ENCODE results near the gene SOX10.

SOX10 gene

DNA sequence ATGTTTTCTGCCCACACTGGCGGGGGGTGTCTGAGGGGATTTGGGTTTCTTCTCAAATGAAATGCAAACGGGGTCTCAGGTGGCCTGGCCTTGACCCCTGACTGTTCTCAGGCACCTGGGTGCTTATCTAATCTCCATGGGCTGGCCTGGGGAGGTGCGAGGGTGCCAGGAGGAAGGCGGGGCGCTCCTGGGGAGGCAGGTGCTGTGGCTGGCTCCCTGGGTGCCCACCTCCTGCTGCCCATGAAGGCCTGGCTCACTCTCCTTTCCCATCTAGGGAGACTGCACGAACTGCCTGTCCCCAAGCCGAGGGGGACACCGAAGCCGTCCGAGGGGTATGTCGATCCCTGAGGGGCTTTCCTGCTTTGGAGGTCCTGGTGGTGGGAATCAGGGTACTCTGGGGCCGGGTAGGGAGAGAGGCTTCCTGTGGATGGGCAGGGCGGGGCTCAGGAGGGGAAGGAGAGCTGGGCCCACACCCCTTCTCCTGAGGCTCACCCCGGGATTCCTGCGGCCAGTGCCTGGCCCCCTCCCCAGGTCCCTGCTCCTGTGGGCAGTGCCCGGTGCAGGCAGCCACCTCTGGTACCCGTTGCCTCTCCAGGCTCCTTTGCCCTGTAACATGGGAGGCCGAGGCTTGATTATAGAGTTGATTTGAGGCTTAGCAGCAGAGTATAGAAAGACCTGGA is 59.8 kb downstream of the SOX10 start:
- no peak overlapping the region for H3K4me3 ChIP-seq (replicated peaks; ENCODE audit: low read depth, low read length)
- TF ChIP-seq, protein P1, sequence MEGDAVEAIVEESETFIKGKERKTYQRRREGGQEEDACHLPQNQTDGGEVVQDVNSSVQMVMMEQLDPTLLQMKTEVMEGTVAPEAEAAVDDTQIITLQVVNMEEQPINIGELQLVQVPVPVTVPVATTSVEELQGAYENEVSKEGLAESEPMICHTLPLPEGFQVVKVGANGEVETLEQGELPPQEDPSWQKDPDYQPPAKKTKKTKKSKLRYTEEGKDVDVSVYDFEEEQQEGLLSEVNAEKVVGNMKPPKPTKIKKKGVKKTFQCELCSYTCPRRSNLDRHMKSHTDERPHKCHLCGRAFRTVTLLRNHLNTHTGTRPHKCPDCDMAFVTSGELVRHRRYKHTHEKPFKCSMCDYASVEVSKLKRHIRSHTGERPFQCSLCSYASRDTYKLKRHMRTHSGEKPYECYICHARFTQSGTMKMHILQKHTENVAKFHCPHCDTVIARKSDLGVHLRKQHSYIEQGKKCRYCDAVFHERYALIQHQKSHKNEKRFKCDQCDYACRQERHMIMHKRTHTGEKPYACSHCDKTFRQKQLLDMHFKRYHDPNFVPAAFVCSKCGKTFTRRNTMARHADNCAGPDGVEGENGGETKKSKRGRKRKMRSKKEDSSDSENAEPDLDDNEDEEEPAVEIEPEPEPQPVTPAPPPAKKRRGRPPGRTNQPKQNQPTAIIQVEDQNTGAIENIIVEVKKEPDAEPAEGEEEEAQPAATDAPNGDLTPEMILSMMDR (IDR thresholded peaks at IDR 0.05; ENCODE audit: low read depth, low read length, missing control alignments) = no peak
- no peak for DNase-seq (ENCODE audit: extremely low read depth, low read depth)

DNA sequence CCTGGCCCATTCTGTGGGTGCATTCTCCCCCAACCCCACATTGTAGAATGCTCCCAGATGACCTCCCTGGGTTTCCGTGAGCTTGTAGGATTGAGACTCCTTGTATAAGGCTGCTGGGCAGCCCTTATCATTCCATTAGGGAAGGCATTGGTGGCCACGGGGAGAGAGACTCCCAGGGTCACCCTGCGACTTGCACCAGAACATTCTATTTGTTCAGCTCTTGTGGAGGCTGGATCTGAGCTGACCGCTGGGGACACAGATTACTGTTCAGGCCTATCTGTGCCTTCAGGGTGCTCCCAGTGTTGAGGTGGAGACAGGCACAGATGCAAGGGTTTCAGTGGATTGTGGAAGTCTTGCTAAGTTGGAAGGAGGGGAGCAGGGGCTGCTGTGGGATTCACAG is 60.4 kb downstream of the SOX10 start:
- DNase-seq (ENCODE audit: extremely low read depth, low read depth) = no peak
- TF ChIP-seq, protein P1 (IDR thresholded peaks at IDR 0.05; ENCODE audit: low read depth, low read length, missing control alignments) = no peak
- no peak overlapping the region for H3K4me3 ChIP-seq (replicated peaks; ENCODE audit: low read depth, low read length)
